GM12878 (cell line): Measurements from ENCODE around the gene MROH8. TPM values are rescaled to one million over a fixed set of nuclear protein-coding genes. Genes with fewer than 3 reads are reported as not detected.

ENCODE experiments used
- ATAC-seq: fragments of 200-7000 bp; cut with Tn5 transposase; 3 replicates; pipeline ENCODE4 v1.9.1; 2020; ENCODE audit warnings: mild to moderate bottlenecking, moderate library complexity
- BruUV-seq: library from RNA; stranded (reverse); fragments of 400-500 nt; replicated peaks from 2 replicates; lab custom pipeline; 2021; lab: Mats Ljungman, UMichigan
- CTCF ChIA-PET: fragments of 300-600 bp; sonication (Branson Sonifier 250); formaldehyde crosslinking; extraction: SDS; loops from one replicate; lab custom pipeline; 2021; ENCODE audit warnings: inconsistent platforms; lab: Yijun Ruan, JAX
- POLR2A ChIA-PET: fragments of 350-600 bp; formaldehyde crosslinking; extraction: SDS; loops from one replicate; lab custom pipeline; 2021; ENCODE audit warnings: inconsistent platforms; lab: Charles Lee
- RAD21 ChIA-PET: fragments of 300-600 bp; sonication (Branson Sonifier 250); formaldehyde crosslinking; loops from one replicate; lab custom pipeline; 2023; ENCODE audit warnings: antibody characterized with exemption; ENCODE audit not compliant: unreplicated experiment; lab: Charles Lee
- SMC1A ChIA-PET: fragments of 300-600 bp; sonication (Branson Sonifier 250); formaldehyde crosslinking; loops from one replicate; lab custom pipeline; 2023; ENCODE audit not compliant: unreplicated experiment, uncharacterized antibody; lab: Charles Lee
- DNase-seq: peaks from one replicate; pipeline ENCODE4 v3.0.0-alpha.2; 2011; ENCODE audit warnings: low read depth, low spot score
- FAIRE-seq: peaks from 3 replicates; lab custom pipeline; 2011; peaks lifted over from hg19 to GRCh38; lab: Jason Lieb, UNC
- H2AFZ ChIP-seq: 2 replicates; pipeline ENCODE4 v1.6.0; 2011; ENCODE audit warnings: low read depth, low read length, control low read depth; ENCODE audit not compliant: control insufficient read depth
- H3K27ac ChIP-seq: 2 replicates; pipeline ENCODE4 v1.5.1; 2011; ENCODE audit warnings: control low read depth; ENCODE audit not compliant: control insufficient read depth, insufficient read depth
- H3K27me3 ChIP-seq, 2 experiments: replicated peaks in 1 of 2; 2 replicates each; pipeline versions ENCODE4 v1.6.0 to v1.6.1; 2011; ENCODE audit warnings: low read length in 1 of 2; ENCODE audit not compliant: control insufficient read depth in 2 of 2, insufficient read depth in 2 of 2
- H3K36me3 ChIP-seq, 2 experiments: 2 replicates each; pipeline ENCODE4 v1.5.1; 2011; ENCODE audit warnings: low read length in 1 of 2; ENCODE audit not compliant: control insufficient read depth in 2 of 2, insufficient read depth in 2 of 2
- H3K4me1 ChIP-seq: 2 replicates; pipeline ENCODE4 v1.6.1; 2011; ENCODE audit warnings: mild to moderate bottlenecking, low read length, moderate library complexity, mixed read lengths; ENCODE audit not compliant: control insufficient read depth, insufficient read depth
- H3K4me2 ChIP-seq: 2 replicates; pipeline ENCODE4 v1.6.0; 2011; ENCODE audit warnings: control low read depth; ENCODE audit not compliant: control insufficient read depth, insufficient read depth
- H3K4me3 ChIP-seq: fragments of 200-600 bp; sonication (generic); 2 replicates; pipeline ENCODE4 v1.5.1; 2016
- H3K79me2 ChIP-seq: 2 replicates; pipeline ENCODE4 v1.6.0; 2011; ENCODE audit warnings: low read length; ENCODE audit not compliant: control insufficient read depth, insufficient read depth
- H3K9ac ChIP-seq: 2 replicates; pipeline ENCODE4 v1.8.0; 2011; ENCODE audit warnings: low read length, control low read depth, mixed read lengths; ENCODE audit not compliant: control insufficient read depth, insufficient read depth
- H3K9me3 ChIP-seq: replicated peaks from 3 replicates; pipeline ENCODE4 v1.5.1; 2011; ENCODE audit warnings: mild to moderate bottlenecking, low read length; ENCODE audit not compliant: control insufficient read depth, insufficient read depth
- H4K20me1 ChIP-seq: 2 replicates; pipeline ENCODE4 v1.6.0; 2011; ENCODE audit not compliant: control insufficient read depth, insufficient read depth
- EGR1 ChIP-seq, 2 experiments: IDR thresholded peaks; 1 replicate in 1 of 2; 2 replicates in 1 of 2; pipeline ENCODE4 v1.6.1; 2011 to 2012; ENCODE audit warnings: low read depth in 2 of 2, low read length in 2 of 2, borderline replicate concordance in 1 of 2, mild to moderate bottlenecking in 1 of 2, moderate library complexity in 1 of 2
- IRF3 ChIP-seq: fragments of 450-650 bp; IDR thresholded peaks from 2 replicates; pipeline ENCODE4 v1.6.1; 2014; ENCODE audit warnings: mild to moderate bottlenecking
- PBX3 ChIP-seq: IDR thresholded peaks from 2 replicates; pipeline ENCODE4 v1.6.1; 2011; ENCODE audit warnings: mild to moderate bottlenecking, low read depth, low read length, moderate library complexity; ENCODE audit not compliant: insufficient replicate concordance
- PRDM15 ChIP-seq: fragments of 450-650 bp; formaldehyde crosslinking; IDR thresholded peaks from 2 replicates; pipeline ENCODE4 v1.4.0; 2020; ENCODE audit warnings: mild to moderate bottlenecking, moderate library complexity
- TAF1 ChIP-seq: IDR thresholded peaks from 2 replicates; pipeline ENCODE4 v1.6.1; 2011; ENCODE audit warnings: mild to moderate bottlenecking, low read depth, low read length, borderline replicate concordance
- WGBS: methylation state at CpG from one replicate; pipeline ENCODE4 v1.1.6; 2016; ENCODE audit warnings: low lambda C conversion rate; ENCODE audit not compliant: insufficient replicate concordance, insufficient coverage; ENCODE audit errors: missing lambda C conversion rate; 5-methylcytosine and 5-hydroxymethylcytosine counted together
- in situ Hi-C: fragments of 300-500 bp; cut with MboI; formaldehyde crosslinking; loops from 9 replicates; pipeline ENCODE4 v1.14.3; 2018; ENCODE audit warnings: mixed read lengths
- intact Hi-C: fragments of 100-400 bp; cut with micrococcal nuclease; formaldehyde crosslinking; loops from one replicate; pipeline ENCODE4 v1.14.2; 2022; ENCODE audit not compliant: unreplicated experiment
- polyA plus RNA-seq, 11 experiments: library from polyadenylated mRNA; depleted of rRNA in 4 of 11; unstranded in 6 of 11; stranded (reverse) in 5 of 11; fragments of >200 nt; fragmentation: Nextera tagmentation in 4 of 11; fragmentation: Illumina TruSeq in 1 of 11; extraction: Ambion mirVana in 4 of 11; extraction: Trizol in 1 of 11; gene quantifications; 1 replicate in 1 of 11; 2 replicates in 10 of 11; pipeline versions ENCODE4 v1.2.1 to v1.2.3, GENCODE V29; 2011 to 2016; ENCODE audit warnings: inconsistent platforms in 2 of 11, missing spikeins in 2 of 11, low read depth in 1 of 11
- total RNA-seq, 4 experiments: library from RNA; depleted of rRNA in 3 of 4; stranded (reverse); fragments of >200 nt in 3 of 4; fragmentation: Illumina TruSeq in 1 of 4; extraction: Trizol in 1 of 4; gene quantifications; 2 replicates each; pipeline versions ENCODE4 v1.2.1 to v1.2.3, GENCODE V29; 2013 to 2021

The MROH8 gene
- total and polyA plus RNA-seq, 10 of the 15 experiments (the other 5 are each of a cell fraction or from before 2014, with no cell fraction given) = 0.16 to 2.8 (median 1.8) TPM

- POLR2A ChIA-PET = no interaction called here
These were observed 76.8 kb downstream of the MROH8 start for GRCh38 chr20:37102571-37102970.

More at GRCh38 chr20:37102571-37102970, 76.8 kb downstream of the MROH8 start:
- Histone ChIP-seq H3K36me3 (no peaks in the 10 kb centered on the region), H3K4me1 (no peaks in the 10 kb centered on the region), H3K4me3 (no peak overlapping the region), H3K79me2 (no peaks in the 10 kb centered on the region), H3K9ac (no peak overlapping the region), H2AFZ (no peak overlapping the region), H3K27me3 (no peaks in the 10 kb centered on the region), H4K20me1 (no peaks in the 10 kb centered on the region), H3K4me2 (no peak overlapping the region), H3K9me3 (no peaks in the 10 kb centered on the region), H3K27ac (no peak overlapping the region)
- ChIA-PET CTCF (no interaction called here), RAD21 (no interaction called here), SMC1A (no interaction called here)
- intact Hi-C loops = no loop called here
- DNase-seq (no peak), ATAC-seq (no peak), FAIRE-seq (no peak)
- in situ Hi-C loops = no loop called here
- WGBS = 95% methylated on average over 6 of the region's 6 CpGs
- TF ChIP-seq PRDM15 (CRISPR knock-in tag) (no peak), PBX3 (no peak), TAF1 (no peak), EGR1 (IDR thresholded peaks at IDR 0.05; ENCODE audit: borderline replicate concordance in 1 of 2, low read depth in 2 of 2, low read length in 2 of 2) (no peak), IRF3 (no peak)
- no TSS peak for BruUV-seq
